ENCODE results near the gene UGCG. TPM values are rescaled to one million over a fixed set of nuclear protein-coding genes. Genes with fewer than 3 reads are reported as not detected.
A peak's percentile ranks its signal among the peaks of the same experiment; 100 is the strongest.

Gene UGCG
- total and polyA plus RNA-seq, 9 of the 15 experiments (the other 6 are each of a cell fraction or from before 2014, with no cell fraction given), result 20.0 to 40.3 (median 29.2) TPM

- no peak for TF ChIP-seq CUX1 (CRISPR knock-in tag; IDR thresholded peaks at IDR 0.05)
- TF ChIP-seq MBD1 (CRISPR knock-in tag; IDR thresholded peaks at IDR 0.05), result no peak
- peak; percentile 92 for TF ChIP-seq SUPT5H (IDR thresholded peaks at IDR 0.05)
- TF ChIP-seq ZNF584 (CRISPR knock-in tag; IDR thresholded peaks at IDR 0.05; ENCODE audit: low read depth), result peak; percentile 80; the same call in 1 of the 2 replicates
- TF ChIP-seq ASH1L (IDR thresholded peaks at IDR 0.05; ENCODE audit: borderline replicate concordance, low read depth, partially characterized antibody), result no peak
- no peak for TF ChIP-seq STAG1 (CRISPR knock-in tag; IDR thresholded peaks at IDR 0.05; ENCODE audit: borderline replicate concordance)
- TF ChIP-seq NR1H2 (CRISPR knock-in tag; IDR thresholded peaks at IDR 0.05), result peak; percentile 50; the same call in 1 of the 2 replicates
- no peak for TF ChIP-seq ZNF408 (CRISPR knock-in tag; IDR thresholded peaks at IDR 0.05; ENCODE audit: low read depth)
- TF ChIP-seq TAF9B (IDR thresholded peaks at IDR 0.05; ENCODE audit: partially characterized antibody), result no peak
- peak; percentile 83; the same call in 1 of the 2 replicates for TF ChIP-seq ZNF174 (CRISPR knock-in tag; IDR thresholded peaks at IDR 0.05)
- 0 out of 2 replicates have a peak, but pooled peaks have one; percentile 47 for TF ChIP-seq GATAD2A (IDR thresholded peaks at IDR 0.05)
- no peak for TF ChIP-seq ZNF561 (CRISPR knock-in tag; conservative IDR thresholded peaks at IDR 0.05)
- peak; percentile 67 for TF ChIP-seq HMGN3 (IDR thresholded peaks at IDR 0.05; ENCODE audit: borderline replicate concordance, extremely low read depth, insufficient read length, low read depth, low read length)
- TF ChIP-seq TRIM28 (IDR thresholded peaks at IDR 0.05), result peak; percentile 77; the same call in 1 of the 2 replicates
- TF ChIP-seq RBM39 (optimal IDR thresholded peaks at IDR 0.05; ENCODE audit: low read depth, low read length), result no peak
- peak; percentile 38 for TF ChIP-seq ETS2 (tag; IDR thresholded peaks at IDR 0.05; ENCODE audit: borderline replicate concordance, poor library complexity, severe bottlenecking)
- 0 out of 2 replicates have a peak, but pooled peaks have one; percentile 12 for TF ChIP-seq XRCC5 (IDR thresholded peaks at IDR 0.05; ENCODE audit: low read depth, low read length)
- peak; percentile 89 to 90 for TF ChIP-seq UBTF (IDR thresholded peaks at IDR 0.05; ENCODE audit: borderline replicate concordance in 1 of 2, low read depth in 2 of 2, low read length in 2 of 2)
Observed at GRCh38 chr9:111895996-111896941, at the start of gene UGCG (continued).
